NCI-H1436 (cell line): ENCODE results near the gene MUSTN1.

Source experiments
- DNase-seq: peaks from one replicate; lab custom pipeline; 2025; lab: John Stamatoyannopoulos, UW

Gene MUSTN1

GRCh38 chr3:52834871-52835501 is at the start of gene MUSTN1:
MUSTN1 (minus strand) TSS chr3:52835019; CDS start chr3:52834948, 71 bp downstream.
- no peak for DNase-seq

- no peak for DNase-seq
Measured at GRCh38 chr3:52882377-52882776, 47.6 kb upstream of the MUSTN1 start.

- DNase-seq: no peak
Measured at GRCh38 chr3:52881871-52882270, 47.1 kb upstream of the MUSTN1 start.

GRCh38 chr3:52880474-52880873 is 45.7 kb upstream of the MUSTN1 start:
- DNase-seq: no peak

- DNase-seq: no peak
Measured at GRCh38 chr3:52880047-52880446, 45.2 kb upstream of the MUSTN1 start.

- no peak for DNase-seq
Measured at GRCh38 chr3:52879581-52879980, 44.8 kb upstream of the MUSTN1 start.

- no peak for DNase-seq
Measured at GRCh38 chr3:52879090-52879489, 44.3 kb upstream of the MUSTN1 start.

- DNase-seq: no peak
Measured at GRCh38 chr3:52877085-52877484, 42.3 kb upstream of the MUSTN1 start.

GRCh38 chr3:52874864-52875587 is 40.2 kb upstream of the MUSTN1 start:
- DNase-seq: no peak

- DNase-seq: no peak
Measured at GRCh38 chr3:52874160-52874701, 39.4 kb upstream of the MUSTN1 start.

- DNase-seq: no peak
Measured at GRCh38 chr3:52873433-52874159, 38.8 kb upstream of the MUSTN1 start.

GRCh38 chr3:52872245-52872644 is 37.4 kb upstream of the MUSTN1 start:
- no peak for DNase-seq

GRCh38 chr3:52871761-52872160 is 36.9 kb upstream of the MUSTN1 start:
- DNase-seq: no peak

- no peak for DNase-seq
Measured at GRCh38 chr3:52870471-52870870, 35.7 kb upstream of the MUSTN1 start.

GRCh38 chr3:52866427-52866826 is 31.6 kb upstream of the MUSTN1 start:
- no peak for DNase-seq

GRCh38 chr3:52865994-52866393 is 31.2 kb upstream of the MUSTN1 start:
- no peak for DNase-seq

GRCh38 chr3:52860424-52860768 is 25.6 kb upstream of the MUSTN1 start:
- no peak for DNase-seq

- DNase-seq: no peak
Measured at GRCh38 chr3:52859686-52860423, 25.0 kb upstream of the MUSTN1 start.

GRCh38 chr3:52857864-52858263 is 23.0 kb upstream of the MUSTN1 start:
- no peak for DNase-seq

GRCh38 chr3:52857133-52857532 is 22.3 kb upstream of the MUSTN1 start:
- DNase-seq: no peak

- no peak for DNase-seq
Measured at GRCh38 chr3:52856666-52857065, 21.8 kb upstream of the MUSTN1 start.

GRCh38 chr3:52854013-52854412 is 19.2 kb upstream of the MUSTN1 start:
- no peak for DNase-seq
